Thoracic aorta (tissue), 2 donors: Measurements from ENCODE around the gene DHRSX. TPM values are rescaled to one million over a fixed set of nuclear protein-coding genes. Genes with fewer than 3 reads are reported as not detected.

Experiments
- ATAC-seq: fragments of 150-250 bp; one replicate; pipeline ENCODE4 v1.8.0; 2017; ENCODE audit warnings: low read depth; ENCODE audit not compliant: insufficient number of reproducible peaks, low FRiP score
- DNase-seq: peaks from one replicate; pipeline ENCODE4 v3.0.0-alpha.2; 2020; ENCODE audit warnings: low spot score
- H3K27ac ChIP-seq, 2 donors: fragments of 200-600 bp; sonication (generic); 1 replicate in 1 of 2; 2 replicates in 1 of 2; pipeline ENCODE4 v1.5.1; 2016; ENCODE audit warnings: mild to moderate bottlenecking in 2 of 2, moderate library complexity in 2 of 2
- H3K27me3 ChIP-seq: fragments of 200-600 bp; sonication (generic); replicated peaks from 2 replicates; pipeline ENCODE4 v1.6.0; 2016; ENCODE audit warnings: mild to moderate bottlenecking; ENCODE audit not compliant: insufficient read depth
- H3K36me3 ChIP-seq: fragments of 200-600 bp; sonication (generic); one replicate; pipeline ENCODE4 v1.5.1; 2016
- H3K4me1 ChIP-seq, 2 donors: fragments of 200-600 bp; sonication (generic); 1 replicate in 1 of 2; 2 replicates in 1 of 2; pipeline versions ENCODE4 v1.5.1 to v1.6.0; 2016; ENCODE audit warnings: low read depth in 2 of 2, mild to moderate bottlenecking in 1 of 2; ENCODE audit not compliant: control insufficient read depth in 1 of 2
- H3K4me3 ChIP-seq: fragments of 200-600 bp; sonication (generic); 2 replicates; pipeline ENCODE4 v1.5.1; 2016; ENCODE audit warnings: mild to moderate bottlenecking
- H3K9me3 ChIP-seq: fragments of 200-600 bp; sonication (generic); 2 replicates; pipeline ENCODE4 v1.5.1; 2016
- total RNA-seq, 2 donors: library from RNA; depleted of rRNA; stranded (reverse); fragments of >200 nt; gene quantifications; one replicate each; pipeline versions ENCODE4 v1.1.0 to v1.2.3, GENCODE V29; 2016
- TF ChIP-seq, protein P1 (sequence below): fragments of 200-600 bp; sonication (generic); IDR thresholded peaks from one replicate; pipeline ENCODE4 v1.5.1; 2019; ENCODE audit warnings: antibody characterized with exemption

DHRSX gene
- total RNA-seq, 2 donors from 2014 or later, result 14.9 to 16.8 TPM

DNA sequence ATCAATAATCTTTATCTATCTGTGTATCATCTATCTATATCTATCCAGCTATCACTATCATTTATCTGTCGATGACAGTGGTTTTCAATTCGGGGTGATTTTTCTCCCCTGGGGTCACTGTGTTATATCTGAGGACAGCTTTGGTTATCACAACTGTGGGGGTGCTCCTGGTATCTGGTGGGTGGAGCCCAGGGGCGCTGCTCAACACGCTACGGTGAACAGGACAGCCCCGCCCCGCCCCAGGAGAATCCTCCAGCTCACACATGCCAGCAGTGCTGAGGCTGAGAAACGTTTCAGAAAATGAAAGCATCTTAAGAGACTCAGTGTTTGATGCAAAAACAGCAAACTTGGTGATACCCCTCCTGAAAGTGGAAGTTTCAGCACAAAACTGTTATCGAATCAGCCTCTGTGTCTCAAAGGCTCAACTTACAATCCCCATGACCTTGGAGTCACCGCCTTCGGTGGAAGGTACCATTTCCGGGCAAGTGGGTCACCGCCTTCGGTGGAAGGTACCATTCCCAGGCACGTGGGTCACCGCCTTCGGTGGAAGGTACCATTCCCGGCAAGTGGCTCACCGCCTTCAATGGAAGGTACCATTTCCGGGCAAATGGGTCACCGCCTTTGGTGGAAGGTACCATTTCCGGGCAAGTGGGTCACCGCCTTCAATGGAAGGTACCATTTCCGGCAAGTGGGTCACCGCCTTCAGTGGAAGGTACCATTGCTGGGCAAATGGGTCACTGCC, 315.3 kb downstream of the DHRSX start:
- Histone ChIP-seq H3K4me3 (no peak overlapping the region), H3K27me3 (no peaks in the 10 kb centered on the region), H3K36me3 (no peaks in the 10 kb centered on the region), H3K4me1 (no peaks in the 10 kb centered on the region), H3K9me3 (peaks cover 8% of the 10 kb centered on the region), H3K27ac (no peak overlapping the region)
- DNase-seq, result no peak
- TF ChIP-seq, protein P1, sequence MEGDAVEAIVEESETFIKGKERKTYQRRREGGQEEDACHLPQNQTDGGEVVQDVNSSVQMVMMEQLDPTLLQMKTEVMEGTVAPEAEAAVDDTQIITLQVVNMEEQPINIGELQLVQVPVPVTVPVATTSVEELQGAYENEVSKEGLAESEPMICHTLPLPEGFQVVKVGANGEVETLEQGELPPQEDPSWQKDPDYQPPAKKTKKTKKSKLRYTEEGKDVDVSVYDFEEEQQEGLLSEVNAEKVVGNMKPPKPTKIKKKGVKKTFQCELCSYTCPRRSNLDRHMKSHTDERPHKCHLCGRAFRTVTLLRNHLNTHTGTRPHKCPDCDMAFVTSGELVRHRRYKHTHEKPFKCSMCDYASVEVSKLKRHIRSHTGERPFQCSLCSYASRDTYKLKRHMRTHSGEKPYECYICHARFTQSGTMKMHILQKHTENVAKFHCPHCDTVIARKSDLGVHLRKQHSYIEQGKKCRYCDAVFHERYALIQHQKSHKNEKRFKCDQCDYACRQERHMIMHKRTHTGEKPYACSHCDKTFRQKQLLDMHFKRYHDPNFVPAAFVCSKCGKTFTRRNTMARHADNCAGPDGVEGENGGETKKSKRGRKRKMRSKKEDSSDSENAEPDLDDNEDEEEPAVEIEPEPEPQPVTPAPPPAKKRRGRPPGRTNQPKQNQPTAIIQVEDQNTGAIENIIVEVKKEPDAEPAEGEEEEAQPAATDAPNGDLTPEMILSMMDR, result no peak
- no peak for ATAC-seq

DNA sequence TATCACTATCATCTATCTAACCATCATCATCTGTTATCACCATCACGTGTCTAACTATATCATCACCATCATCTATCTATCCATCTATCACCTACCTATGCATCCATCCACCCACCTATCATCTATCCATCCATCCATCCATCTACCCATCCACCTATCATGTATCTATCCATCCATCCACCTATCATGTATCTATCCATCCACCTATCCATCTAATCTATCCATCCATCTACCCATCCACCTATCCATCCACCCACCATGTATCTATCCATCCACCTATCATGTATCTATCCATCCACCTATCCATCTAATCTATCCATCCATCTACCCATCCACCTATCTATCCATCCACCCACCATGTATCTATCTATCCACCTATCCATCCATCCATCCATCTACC, 316.7 kb downstream of the DHRSX start:
- no peak for ATAC-seq
- H3K27ac ChIP-seq, result no peak overlapping the region
- H3K36me3 ChIP-seq, result no peaks in the 10 kb centered on the region
- H3K9me3 ChIP-seq, result peaks cover 8% of the 10 kb centered on the region
- TF ChIP-seq, protein P1, result no peak
- H3K4me1 ChIP-seq, result no peaks in the 10 kb centered on the region
- no peak for DNase-seq
- H3K27me3 ChIP-seq, result no peaks in the 10 kb centered on the region
- no peak overlapping the region for H3K4me3 ChIP-seq

DNA sequence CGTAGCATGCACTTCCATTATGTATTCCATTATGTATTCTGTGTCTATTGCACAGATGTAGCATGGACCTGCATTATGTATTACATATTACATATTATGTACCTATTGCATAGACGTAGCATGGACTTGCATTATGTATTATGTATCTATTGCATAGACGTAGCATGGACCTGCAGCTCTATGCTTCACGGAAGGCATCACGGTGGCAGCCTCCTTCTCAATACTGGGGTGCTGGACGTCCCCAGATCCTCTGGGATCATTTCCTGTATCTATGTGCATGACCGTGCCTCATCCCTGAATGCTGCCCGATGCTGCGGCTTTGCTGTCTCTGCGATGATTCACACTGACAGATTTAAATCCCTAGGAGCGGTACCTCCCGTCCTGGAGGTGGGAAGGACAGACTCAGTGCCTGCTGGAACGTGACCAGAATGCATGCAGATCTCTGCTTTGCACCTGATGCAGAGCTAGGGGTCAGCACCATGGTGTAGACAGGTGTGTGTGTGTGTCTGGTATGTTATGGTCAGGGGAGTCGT, 317.5 kb downstream of the DHRSX start:
- no peak for ATAC-seq
- H3K27me3 ChIP-seq, result no peaks in the 10 kb centered on the region
- peaks cover 8% of the 10 kb centered on the region for H3K9me3 ChIP-seq
- no peaks in the 10 kb centered on the region for H3K36me3 ChIP-seq
- H3K27ac ChIP-seq, result no peak overlapping the region
- DNase-seq, result no peak
- no peak overlapping the region for H3K4me3 ChIP-seq
- H3K4me1 ChIP-seq, result no peaks in the 10 kb centered on the region
- TF ChIP-seq, protein P1, result no peak

DNA sequence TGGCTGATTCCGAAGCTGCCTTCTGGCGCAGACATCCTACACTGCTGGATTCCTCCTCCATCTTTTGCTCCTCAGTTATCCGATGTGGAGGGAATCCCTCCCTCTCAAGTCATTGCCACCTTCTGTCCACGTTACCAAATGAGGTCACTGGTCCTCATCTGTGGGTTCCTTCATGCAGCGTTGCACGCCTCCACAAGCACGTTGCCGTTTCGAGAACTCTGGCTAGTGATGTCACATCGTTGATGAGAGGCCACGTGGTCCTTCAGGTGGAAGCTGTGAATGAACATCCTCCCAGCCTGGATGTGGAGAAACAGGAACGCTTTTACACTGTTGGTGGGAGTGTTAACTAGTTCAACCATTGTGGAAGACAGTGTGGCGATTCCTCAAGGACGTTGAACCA, 323.2 kb downstream of the DHRSX start:
- Histone ChIP-seq H3K4me3 (no peak overlapping the region), H3K9me3 (no peaks in the 10 kb centered on the region), H3K36me3 (no peaks in the 10 kb centered on the region), H3K27me3 (no peaks in the 10 kb centered on the region), H3K27ac (no peak overlapping the region), H3K4me1 (no peaks in the 10 kb centered on the region)
- DNase-seq (no peak), ATAC-seq (no peak)
- TF ChIP-seq, protein P1, result no peak

DNA sequence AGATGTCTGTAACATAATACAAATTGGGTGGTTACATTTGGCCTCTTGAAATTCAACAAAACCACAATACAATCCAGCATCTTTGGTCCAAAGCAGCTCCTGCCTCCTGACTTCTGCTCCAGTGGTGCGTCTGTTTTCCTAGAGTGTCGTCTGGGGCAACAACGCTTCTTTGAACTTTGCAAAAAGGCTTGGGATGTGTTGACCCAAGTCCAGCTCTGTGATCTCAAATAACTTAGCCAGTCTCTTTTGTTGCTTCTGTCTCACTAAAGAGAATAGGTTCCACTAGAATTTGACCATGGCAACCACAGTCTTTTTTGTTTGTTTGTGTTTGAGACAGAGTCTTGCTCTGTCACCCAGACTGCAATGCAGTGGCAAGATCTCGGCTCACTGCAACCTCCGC, 324.0 kb downstream of the DHRSX start:
- Histone ChIP-seq H3K9me3 (no peaks in the 10 kb centered on the region), H3K27me3 (no peaks in the 10 kb centered on the region), H3K4me1 (no peaks in the 10 kb centered on the region), H3K36me3 (no peaks in the 10 kb centered on the region), H3K4me3 (no peak overlapping the region), H3K27ac (no peak overlapping the region)
- ATAC-seq (no peak), DNase-seq (no peak)
- TF ChIP-seq, protein P1, result no peak
